IPS DF 19.7 (cell line): ENCODE measurements around the gene DMRTA2.
"Not testable (repeated sequence)": the region's sequence is repeated elsewhere in the genome, so short reads cannot be mapped to it uniquely, and the experiment has no call there.

ENCODE experiments used
- DNase-seq: peaks from one replicate; pipeline ENCODE4 v3.0.0-alpha.2; 2013; ENCODE audit warnings: low read depth, low spot score

DMRTA2 gene

GRCh38 chr1:50381551-50381950, 41.7 kb downstream of the DMRTA2 start:
- DNase-seq = not testable (repeated sequence)

- no peak for DNase-seq
Measured at GRCh38 chr1:50378770-50379169, 44.5 kb downstream of the DMRTA2 start.

- DNase-seq = no peak
Measured at GRCh38 chr1:50373532-50373931, 49.7 kb downstream of the DMRTA2 start.

- DNase-seq = no peak
Measured at GRCh38 chr1:50371749-50372148, 51.5 kb downstream of the DMRTA2 start.

GRCh38 chr1:50369830-50370229, 53.4 kb downstream of the DMRTA2 start:
- DNase-seq = no peak

- no peak for DNase-seq
Measured at GRCh38 chr1:50369008-50369634, 54.1 kb downstream of the DMRTA2 start.

GRCh38 chr1:50368179-50369007, 54.9 kb downstream of the DMRTA2 start:
- DNase-seq = no peak
